Right renal cortex interstitium (tissue), 3 donors: Measurements from ENCODE around the gene TUBA3E. TPM values are rescaled to one million over a fixed set of nuclear protein-coding genes. Genes with fewer than 3 reads are reported as not detected.
A peak's percentile ranks its signal among the peaks of the same experiment; 100 is the strongest.
"Not testable (repeated sequence)": the region's sequence is repeated elsewhere in the genome, so short reads cannot be mapped to it uniquely, and the experiment has no call there.

Source experiments
- DNase-seq, 3 donors: peaks; one replicate each; pipeline ENCODE4 v3.0.0-alpha.2; 2013; ENCODE audit warnings: low read depth in 3 of 3, low spot score in 2 of 3
- polyA plus RNA-seq, 3 donors: library from polyadenylated mRNA; unstranded; fragments of 120-200 nt; gene quantifications; one replicate each; pipeline ENCODE4 v1.2.1, GENCODE V29; 2013; ENCODE audit not compliant: insufficient read length in 3 of 3

Gene TUBA3E
- polyA plus RNA-seq, 3 donors = 0.12 TPM; not detected in 2

- DNase-seq = not testable (repeated sequence)
These were observed 5.8 kb downstream of the TUBA3E start for GRCh38 chr2:130192451-130192850.

DNA sequence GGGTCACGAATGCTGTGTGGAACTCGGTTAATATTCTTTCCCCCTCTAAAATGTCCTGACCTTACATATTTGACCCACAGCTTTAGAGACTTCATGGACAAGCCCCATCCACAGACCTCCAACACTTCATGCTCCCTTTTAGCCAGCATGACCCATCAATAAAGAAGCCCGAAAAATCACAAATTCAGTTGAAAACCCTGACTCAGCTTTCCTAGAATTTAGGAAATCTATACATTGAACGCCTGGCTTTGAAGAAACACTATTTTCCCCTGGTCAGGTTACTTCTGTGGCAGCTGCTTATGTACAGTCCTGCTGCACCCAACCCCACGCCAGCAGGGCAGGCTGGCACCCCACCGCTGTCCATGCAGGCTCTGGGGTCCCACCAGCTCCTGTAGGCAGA is 6.9 kb downstream of the TUBA3E start:
- not testable (repeated sequence) for DNase-seq

- DNase-seq = no peak
These were observed 8.0 kb downstream of the TUBA3E start for GRCh38 chr2:130190237-130190636.

GRCh38 chr2:130188958-130189357 is 9.3 kb downstream of the TUBA3E start:
- DNase-seq = not testable (repeated sequence)

GRCh38 chr2:130187859-130188792 is 10.1 kb downstream of the TUBA3E start:
- not testable (repeated sequence) for DNase-seq

GRCh38 chr2:130187268-130187667 is 11.0 kb downstream of the TUBA3E start:
- no peak for DNase-seq

GRCh38 chr2:130186391-130186790 is 11.8 kb downstream of the TUBA3E start:
- DNase-seq = no peak

DNA sequence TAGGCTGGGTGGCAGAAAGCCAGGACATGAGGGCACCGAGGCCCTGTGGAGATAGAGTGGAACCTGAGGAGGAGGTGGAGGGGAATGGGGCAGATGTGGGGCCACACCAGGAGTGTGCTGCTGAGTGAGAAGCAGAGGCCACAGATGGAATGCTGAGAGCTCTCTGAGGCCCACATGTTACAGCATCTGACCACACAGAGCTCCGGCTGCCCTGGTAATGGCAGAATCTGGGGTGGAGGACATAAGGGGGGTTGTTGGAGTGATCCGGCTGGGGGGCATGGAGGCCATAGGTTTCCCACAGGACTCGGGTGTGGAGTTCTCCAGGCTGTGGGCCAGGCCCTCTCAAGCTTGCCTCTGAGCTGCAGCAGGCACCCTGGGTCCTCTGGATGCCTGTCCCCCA is 12.3 kb downstream of the TUBA3E start:
- no peak for DNase-seq

DNA sequence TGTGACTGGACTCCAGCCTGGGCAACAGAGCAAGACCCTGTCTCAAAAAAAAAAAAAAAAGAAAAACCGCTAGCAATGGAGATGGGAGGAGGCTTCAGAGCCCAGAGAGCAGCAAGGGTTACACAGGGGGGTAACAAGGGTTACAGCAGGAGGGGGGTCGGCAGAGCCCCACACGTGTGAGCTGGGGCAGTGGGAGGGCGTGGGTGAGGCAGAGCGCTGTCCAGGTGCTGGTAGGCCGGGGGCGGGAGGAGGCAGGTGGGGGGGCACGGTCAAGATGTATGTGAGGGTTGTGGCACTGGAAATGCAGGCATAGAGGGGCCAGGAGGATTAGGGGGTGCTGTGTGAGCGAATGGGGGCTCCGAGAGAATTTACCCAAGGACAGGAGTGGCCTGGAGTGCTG is 12.8 kb downstream of the TUBA3E start:
- DNase-seq = no peak

GRCh38 chr2:130183512-130184373 is 14.5 kb downstream of the TUBA3E start:
- DNase-seq = peak in 1 of 3 donors; percentile 8

DNA sequence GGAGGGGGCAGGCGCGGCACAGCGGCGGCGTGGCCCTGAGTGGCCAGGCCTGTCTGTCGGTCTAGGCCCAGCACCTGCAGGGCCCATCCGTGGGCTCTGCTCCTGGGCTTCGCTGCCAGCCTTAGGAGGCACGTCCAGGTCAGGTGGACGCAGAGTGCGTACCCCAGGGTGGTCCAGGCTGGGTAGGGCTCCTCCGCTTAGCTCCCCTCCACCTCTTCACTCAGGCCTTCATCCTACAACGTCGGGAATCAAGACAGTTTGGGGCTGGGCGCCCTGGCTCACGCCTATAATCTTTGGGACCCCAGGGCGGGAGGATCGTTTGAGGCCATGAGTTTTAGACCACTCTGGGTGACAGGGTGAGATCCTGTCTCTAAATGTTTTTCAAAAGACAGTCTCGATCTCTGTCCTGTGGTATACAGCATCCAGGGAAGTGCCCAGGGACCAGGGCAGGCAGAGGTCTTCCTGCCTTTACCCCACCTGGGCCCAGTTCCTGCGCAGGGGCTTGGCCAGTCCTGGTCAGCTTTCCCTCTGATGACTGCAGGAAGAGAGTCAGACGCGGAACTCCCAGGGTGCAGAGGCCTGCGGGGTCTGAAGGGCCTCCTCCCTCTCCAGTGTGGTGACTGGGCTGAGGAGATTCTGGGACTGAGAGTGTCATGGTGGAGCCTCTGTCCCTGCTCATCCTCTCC is 15.3 kb downstream of the TUBA3E start:
- not testable (repeated sequence) for DNase-seq

DNA sequence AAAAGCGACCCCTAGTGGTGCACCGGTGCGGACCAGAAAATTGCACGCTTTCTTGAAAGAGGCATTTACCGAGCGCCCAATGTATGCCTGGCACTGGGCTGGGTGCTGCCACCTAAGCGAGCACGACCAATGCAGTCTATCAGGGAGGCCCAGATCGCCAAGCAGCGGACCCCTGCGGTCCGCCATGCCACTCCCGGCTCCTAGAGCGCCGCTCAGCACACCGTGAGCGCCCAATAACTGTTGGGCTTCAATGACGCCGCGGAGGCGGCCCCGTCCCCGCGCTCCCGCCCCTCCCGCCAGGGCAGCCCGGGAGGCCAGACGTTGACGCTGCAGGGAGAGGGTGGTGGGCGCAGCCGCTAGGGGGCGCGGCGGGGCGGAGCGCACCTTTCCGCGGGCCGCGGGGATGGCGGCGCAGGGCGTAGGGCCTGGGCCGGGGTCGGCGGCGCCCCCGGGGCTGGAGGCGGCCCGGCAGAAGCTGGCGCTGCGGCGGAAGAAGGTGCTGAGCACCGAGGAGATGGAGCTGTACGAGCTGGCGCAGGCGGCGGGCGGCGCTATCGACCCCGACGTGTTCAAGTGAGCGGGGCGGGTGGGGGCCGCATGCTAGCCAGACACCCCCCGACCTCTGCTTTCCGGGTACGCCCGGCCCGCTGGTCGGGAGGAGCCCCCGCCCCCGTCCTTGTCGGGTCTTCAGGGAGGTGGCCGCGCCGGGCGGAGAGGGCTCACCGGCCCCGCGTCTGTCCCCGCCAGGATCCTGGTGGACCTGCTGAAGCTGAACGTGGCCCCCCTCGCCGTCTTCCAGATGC is 16.2 kb downstream of the TUBA3E start, which contains the start of gene MZT2B:
TSS of gene MZT2B (plus strand) at position 383 of the 803 bp plus-strand sequence. CDS start at position 404, 21 bp downstream.
- DNase-seq = peak; percentile 56 to 68 (median 65)

- DNase-seq = peak; percentile 85 to 92 (median 90)
These were observed 16.8 kb downstream of the TUBA3E start, which contains the start of gene SMPD4 for GRCh38 chr2:130181325-130181879. Gene SMPD4, minus strand, starts transcription at chr2:130181602. Its CDS starts 5,010 bp downstream, at chr2:130176592.

GRCh38 chr2:130180404-130181324 is 17.6 kb downstream of the TUBA3E start:
- not testable (repeated sequence) for DNase-seq

DNA sequence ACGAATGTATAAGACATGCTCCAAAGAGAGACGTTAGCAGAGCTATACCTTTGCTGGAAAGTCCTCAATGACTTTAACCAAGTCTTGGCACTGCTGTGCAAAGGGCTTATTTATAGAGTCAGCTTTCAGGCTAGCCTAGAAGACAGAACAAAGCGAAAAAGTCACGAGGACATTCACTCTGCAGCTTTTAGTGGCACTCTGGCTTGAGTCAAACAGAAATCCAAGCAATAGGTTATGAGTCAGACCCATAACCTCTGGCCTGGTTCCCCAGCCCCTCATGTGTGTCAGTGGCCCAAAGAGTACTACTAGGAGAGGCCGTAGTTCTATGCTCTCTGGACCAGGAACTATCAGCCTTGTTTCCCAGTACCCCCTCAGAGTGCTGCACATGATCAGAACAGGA is 23.4 kb downstream of the TUBA3E start:
- not testable (repeated sequence) for DNase-seq

DNA sequence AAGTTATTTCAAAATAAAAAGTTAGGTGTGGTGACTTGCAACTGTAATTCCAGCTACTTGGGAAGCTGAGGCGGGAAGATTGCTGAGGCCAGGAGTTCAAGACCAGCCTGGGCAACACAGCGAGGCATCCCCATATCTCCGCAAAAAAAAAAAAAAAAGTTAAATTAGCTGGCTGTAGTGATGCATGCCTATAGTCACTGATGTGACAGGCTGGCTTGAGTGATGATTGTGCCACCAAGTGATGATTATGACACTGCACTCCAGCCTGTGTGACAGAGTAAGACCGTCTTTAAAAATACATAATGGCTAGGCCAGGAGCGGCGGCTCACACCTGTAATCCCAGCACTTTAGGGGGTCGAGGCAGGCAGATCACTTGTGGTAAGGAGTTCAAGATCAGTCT is 28.3 kb downstream of the TUBA3E start:
- no peak for DNase-seq

GRCh38 chr2:130169163-130169562 is 29.1 kb downstream of the TUBA3E start:
- not testable (repeated sequence) for DNase-seq

DNA sequence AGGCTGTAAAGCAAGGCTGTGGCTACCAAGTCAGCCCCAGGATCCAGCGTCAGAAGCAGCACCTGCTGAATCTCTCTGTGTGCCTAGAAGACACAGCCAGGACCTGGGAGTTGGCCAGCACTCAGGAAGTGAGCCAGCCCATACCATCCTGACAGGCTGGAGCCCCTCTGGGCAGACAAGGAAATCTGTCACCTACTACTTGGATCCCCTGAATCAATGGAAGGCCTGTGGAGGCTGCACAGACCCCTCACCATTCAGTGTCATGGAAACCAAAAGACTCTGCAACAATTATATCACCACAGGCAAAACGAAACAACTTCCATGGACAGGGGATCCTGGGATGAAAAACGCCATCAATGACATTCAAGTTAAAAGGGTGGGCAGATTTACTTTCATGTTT is 31.6 kb downstream of the TUBA3E start:
- not testable (repeated sequence) for DNase-seq
